H1 (cell line): ENCODE results near the gene CD164L2. TPM values are rescaled to one million over a fixed set of nuclear protein-coding genes. Genes with fewer than 3 reads are reported as not detected.

Experiments used
- ASH2L ChIP-seq: fragments of 200-600, 300-600 bp; sonication (generic); IDR thresholded peaks from one replicate; pipeline ENCODE4 v1.7.1; 2017; ENCODE audit warnings: low read length
- CHD2 ChIP-seq: IDR thresholded peaks from 2 replicates; pipeline ENCODE4 v1.6.1; 2012; ENCODE audit warnings: low read length, improper control_type of control experiment
- CTCF ChIP-seq, 3 experiments: IDR thresholded peaks; 1 replicate in 2 of 3; 2 replicates in 1 of 3; pipeline versions ENCODE4 v1.5.1 to v1.6.1; 2011; ENCODE audit warnings: low read length in 3 of 3, mild to moderate bottlenecking in 3 of 3, inconsistent platforms in 2 of 3, low read depth in 1 of 3, moderate library complexity in 1 of 3; ENCODE audit not compliant: insufficient read depth in 1 of 3; ENCODE audit errors: control extremely low read depth in 1 of 3
- E2F6 ChIP-seq: IDR thresholded peaks from 2 replicates; pipeline ENCODE4 v1.6.1; 2012; ENCODE audit warnings: inconsistent platforms
- EGR1 ChIP-seq: IDR thresholded peaks from 2 replicates; pipeline ENCODE4 v1.6.1; 2011; ENCODE audit warnings: low read depth, low read length, borderline replicate concordance
- EP300 ChIP-seq, 2 experiments: IDR thresholded peaks; 1 replicate in 1 of 2; 2 replicates in 1 of 2; pipeline ENCODE4 v1.6.1; 2011 to 2012; ENCODE audit warnings: low read depth in 2 of 2, low read length in 2 of 2, mild to moderate bottlenecking in 2 of 2, borderline replicate concordance in 1 of 2, inconsistent platforms in 1 of 2, moderate library complexity in 1 of 2
- JUND ChIP-seq: IDR thresholded peaks from 2 replicates; pipeline ENCODE4 v1.6.1; 2011; ENCODE audit warnings: mild to moderate bottlenecking, improper control_type of control experiment, low read length
- KDM5A ChIP-seq: fragments of 200-600 bp; IDR thresholded peaks from 2 replicates; pipeline ENCODE4 v1.7.1; 2012; ENCODE audit warnings: mild to moderate bottlenecking, low read length, inconsistent platforms, mixed read lengths
- POU5F1 ChIP-seq: IDR thresholded peaks from 2 replicates; pipeline ENCODE4 v1.6.1; 2011; ENCODE audit warnings: low read depth, mild to moderate bottlenecking, low read length, moderate library complexity
- RFX5 ChIP-seq: IDR thresholded peaks from 2 replicates; pipeline ENCODE4 v1.6.1; 2011; ENCODE audit warnings: low read depth, low read length, improper control_type of control experiment, borderline replicate concordance
- SP1 ChIP-seq: IDR thresholded peaks from 2 replicates; pipeline ENCODE4 v1.6.1; 2011; ENCODE audit warnings: low read depth, low read length
- TAF1 ChIP-seq: IDR thresholded peaks from 2 replicates; pipeline ENCODE4 v1.6.1; 2011; ENCODE audit warnings: mild to moderate bottlenecking, low read depth, low read length
- TBP ChIP-seq: IDR thresholded peaks from 2 replicates; pipeline ENCODE4 v1.6.1; 2011; ENCODE audit warnings: low read depth, low read length, improper control_type of control experiment
- TEAD4 ChIP-seq: IDR thresholded peaks from 2 replicates; pipeline ENCODE4 v1.6.1; 2012; ENCODE audit warnings: low read depth, low read length, inconsistent platforms, mixed read lengths
- ZNF274 ChIP-seq: IDR thresholded peaks from 2 replicates; pipeline ENCODE4 v1.7.0; 2012; ENCODE audit warnings: low read length, borderline replicate concordance; ENCODE audit errors: extremely low read depth
- polyA plus RNA-seq, 7 experiments: library from polyadenylated mRNA; depleted of rRNA in 3 of 7; stranded (reverse) in 5 of 7; unstranded in 2 of 7; fragments of >200 nt in 5 of 7; fragments of 200-250 nt in 2 of 7; gene quantifications; 1 replicate in 5 of 7; 2 replicates in 1 of 7; 4 replicates in 1 of 7; pipeline versions ENCODE4 v1.2.1 to v1.2.3, GENCODE V29; 2011 to 2013; ENCODE audit warnings: missing spikeins in 2 of 7, mixed read lengths in 2 of 7
- total RNA-seq: library from RNA; stranded (reverse); fragmentation: NEBNext Ultra II Directional; extraction: Animal tissue kit (Norgen Biotek cat#: 25700); gene quantifications from 2 replicates; pipeline ENCODE4 v1.2.1, GENCODE V29; 2021

The CD164L2 gene
- total and polyA plus RNA-seq, 2 of the 8 experiments (the other 6 are each of a cell fraction or from before 2014, with no cell fraction given), result 3.3 TPM

- TF ChIP-seq CTCF (IDR thresholded peaks at IDR 0.05; ENCODE audit: control extremely low read depth in 1 of 3, insufficient read depth in 1 of 3, low read depth in 1 of 3, low read length in 3 of 3), result no peak
- TF ChIP-seq E2F6, result peak; percentile 83
- no peak for TF ChIP-seq ZNF274
- peak; percentile 34; the same call in 1 of the 2 replicates for TF ChIP-seq TBP
- peak; percentile 86 for TF ChIP-seq SP1
- peak; percentile 34; the same call in 1 of the 2 replicates for TF ChIP-seq TAF1
- TF ChIP-seq POU5F1, result no peak
- no peak for TF ChIP-seq KDM5A
- peak; percentile 21 for TF ChIP-seq ASH2L
- no peak for TF ChIP-seq JUND
- no peak for TF ChIP-seq TEAD4
- TF ChIP-seq RFX5, result peak; percentile 45; the same call in 1 of the 2 replicates
- no peak for TF ChIP-seq EP300 (IDR thresholded peaks at IDR 0.05; ENCODE audit: borderline replicate concordance in 1 of 2, low read depth in 2 of 2, low read length in 2 of 2)
- 0 out of 2 replicates have a peak, but pooled peaks have one; percentile 19 for TF ChIP-seq CHD2
- 0 out of 2 replicates have a peak, but pooled peaks have one; percentile 47 for TF ChIP-seq EGR1
Measured at GRCh38 chr1:27348861-27349783, 34.0 kb downstream of the CD164L2 start (continued).
